ENCODE results near the gene BAAT. TPM values are rescaled to one million over a fixed set of nuclear protein-coding genes. Genes with fewer than 3 reads are reported as not detected.

Gene BAAT
- total and polyA plus RNA-seq, 9 of the 15 experiments (the other 6 are each of a cell fraction or from before 2014, with no cell fraction given): 0.17 to 0.76 (median 0.32) TPM

DNA sequence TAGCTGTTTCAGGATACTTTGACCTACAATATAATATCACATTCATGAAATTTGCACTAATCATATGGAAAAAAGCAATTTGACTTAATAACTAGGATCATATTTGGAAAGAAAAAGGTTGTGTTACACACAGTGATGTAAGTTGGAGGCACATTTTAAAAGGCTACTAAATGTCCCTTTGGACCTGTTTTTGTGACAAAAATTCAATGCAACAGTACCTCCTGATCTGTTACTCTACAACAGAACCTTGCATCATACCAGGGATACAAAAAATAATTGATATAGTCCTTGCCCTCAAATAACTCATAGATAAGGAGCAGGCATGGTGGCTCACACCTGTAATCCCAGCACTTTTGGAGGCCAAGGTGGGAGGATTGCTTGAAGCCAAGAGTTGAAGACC is 67.1 kb downstream of the BAAT start:
- Histone ChIP-seq H3K4me1 (replicated peaks in 1 of 2; ENCODE audit: control insufficient read depth in 2 of 2, insufficient read depth in 2 of 2, low read length in 2 of 2) (no peaks in the 10 kb centered on the region), H3K36me3 (ENCODE audit: control insufficient read depth, insufficient read depth, low read length) (no peaks in the 10 kb centered on the region), H3K9me3 (replicated peaks; ENCODE audit: control insufficient read depth, insufficient read depth, low read depth, low read length) (no peaks in the 10 kb centered on the region), H4K20me1 (replicated peaks; ENCODE audit: control insufficient read depth, insufficient read depth, low read length) (no peaks in the 10 kb centered on the region), H3K79me2 (ENCODE audit: control insufficient read depth, insufficient read depth, low read length) (no peaks in the 10 kb centered on the region), H3K9me1 (ENCODE audit: control insufficient read depth, insufficient read depth, low read length) (no peaks in the 10 kb centered on the region), H3K4me3 (no peak overlapping the region), H3K9ac (ENCODE audit: insufficient read depth in 1 of 2, low read depth in 2 of 2, low read length in 2 of 2) (no peak overlapping the region), H2AFZ (ENCODE audit: low read depth, low read length) (no peak overlapping the region), H3K27ac (ENCODE audit: extremely low read depth, low read depth, low read length) (no peak overlapping the region), H3K27me3 (ENCODE audit: control insufficient read depth in 2 of 2, insufficient read depth in 2 of 2, low read length in 2 of 2) (no peaks in the 10 kb centered on the region), H3K4me2 (ENCODE audit: insufficient read depth, low read length) (no peak overlapping the region)
- FAIRE-seq (no peak), ATAC-seq (no peak), DNase-seq (ENCODE audit: extremely low read depth in 1 of 4, low spot score in 3 of 4) (no peak)
- in situ Hi-C loops (cut with MboI) (no loop called here), intact Hi-C loops (cut with micrococcal nuclease) (no loop called here)
- ChIA-PET CTCF (ENCODE audit: low intra/inter-chr PET ratio) (no interaction called here), POLR2A (no interaction called here)
- no TSS peak for BruUV-seq (replicated peaks)
- TF ChIP-seq, protein P1, sequence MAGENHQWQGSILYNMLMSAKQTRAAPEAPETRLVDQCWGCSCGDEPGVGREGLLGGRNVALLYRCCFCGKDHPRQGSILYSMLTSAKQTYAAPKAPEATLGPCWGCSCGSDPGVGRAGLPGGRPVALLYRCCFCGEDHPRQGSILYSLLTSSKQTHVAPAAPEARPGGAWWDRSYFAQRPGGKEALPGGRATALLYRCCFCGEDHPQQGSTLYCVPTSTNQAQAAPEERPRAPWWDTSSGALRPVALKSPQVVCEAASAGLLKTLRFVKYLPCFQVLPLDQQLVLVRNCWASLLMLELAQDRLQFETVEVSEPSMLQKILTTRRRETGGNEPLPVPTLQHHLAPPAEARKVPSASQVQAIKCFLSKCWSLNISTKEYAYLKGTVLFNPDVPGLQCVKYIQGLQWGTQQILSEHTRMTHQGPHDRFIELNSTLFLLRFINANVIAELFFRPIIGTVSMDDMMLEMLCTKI (IDR thresholded peaks at IDR 0.05; ENCODE audit: partially characterized antibody): no peak
- TF ChIP-seq ZNF584 (CRISPR knock-in tag; IDR thresholded peaks at IDR 0.05; ENCODE audit: low read depth) (no peak), NR4A1 (CRISPR knock-in tag; IDR thresholded peaks at IDR 0.05) (no peak), NR4A1 (tag; IDR thresholded peaks at IDR 0.05) (no peak), SAFB (IDR thresholded peaks at IDR 0.05; ENCODE audit: borderline replicate concordance, low read depth, low read length) (no peak), CEBPB (tag; IDR thresholded peaks at IDR 0.05) (no peak), CCAR2 (IDR thresholded peaks at IDR 0.05; ENCODE audit: low read depth, low read length) (no peak), SNRNP70 (optimal IDR thresholded peaks at IDR 0.05; ENCODE audit: low read depth, low read length) (no peak), E2F6 (IDR thresholded peaks at IDR 0.05; ENCODE audit: borderline replicate concordance in 1 of 2, extremely low read depth in 1 of 2, insufficient read depth in 1 of 2, insufficient read length in 1 of 2, low read depth in 1 of 2, low read length in 1 of 2, poor library complexity in 1 of 2, severe bottlenecking in 1 of 2) (no peak), XRCC5 (IDR thresholded peaks at IDR 0.05; ENCODE audit: low read depth, low read length) (no peak), TBP (optimal IDR thresholded peaks at IDR 0.05; ENCODE audit: low read depth, low read length) (no peak), ZNF583 (CRISPR knock-in tag; IDR thresholded peaks at IDR 0.05) (no peak), ZNF695 (CRISPR knock-in tag; IDR thresholded peaks at IDR 0.05) (no peak), NBN (IDR thresholded peaks at IDR 0.05; ENCODE audit: low read depth) (no peak), XRCC4 (IDR thresholded peaks at IDR 0.05; ENCODE audit: extremely low read depth, insufficient read depth, insufficient read length) (no peak)
- TF ChIP-seq, protein P2, sequence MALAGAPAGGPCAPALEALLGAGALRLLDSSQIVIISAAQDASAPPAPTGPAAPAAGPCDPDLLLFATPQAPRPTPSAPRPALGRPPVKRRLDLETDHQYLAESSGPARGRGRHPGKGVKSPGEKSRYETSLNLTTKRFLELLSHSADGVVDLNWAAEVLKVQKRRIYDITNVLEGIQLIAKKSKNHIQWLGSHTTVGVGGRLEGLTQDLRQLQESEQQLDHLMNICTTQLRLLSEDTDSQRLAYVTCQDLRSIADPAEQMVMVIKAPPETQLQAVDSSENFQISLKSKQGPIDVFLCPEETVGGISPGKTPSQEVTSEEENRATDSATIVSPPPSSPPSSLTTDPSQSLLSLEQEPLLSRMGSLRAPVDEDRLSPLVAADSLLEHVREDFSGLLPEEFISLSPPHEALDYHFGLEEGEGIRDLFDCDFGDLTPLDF (CRISPR knock-in tag; IDR thresholded peaks at IDR 0.05): no peak
- TF ChIP-seq, protein P3, sequence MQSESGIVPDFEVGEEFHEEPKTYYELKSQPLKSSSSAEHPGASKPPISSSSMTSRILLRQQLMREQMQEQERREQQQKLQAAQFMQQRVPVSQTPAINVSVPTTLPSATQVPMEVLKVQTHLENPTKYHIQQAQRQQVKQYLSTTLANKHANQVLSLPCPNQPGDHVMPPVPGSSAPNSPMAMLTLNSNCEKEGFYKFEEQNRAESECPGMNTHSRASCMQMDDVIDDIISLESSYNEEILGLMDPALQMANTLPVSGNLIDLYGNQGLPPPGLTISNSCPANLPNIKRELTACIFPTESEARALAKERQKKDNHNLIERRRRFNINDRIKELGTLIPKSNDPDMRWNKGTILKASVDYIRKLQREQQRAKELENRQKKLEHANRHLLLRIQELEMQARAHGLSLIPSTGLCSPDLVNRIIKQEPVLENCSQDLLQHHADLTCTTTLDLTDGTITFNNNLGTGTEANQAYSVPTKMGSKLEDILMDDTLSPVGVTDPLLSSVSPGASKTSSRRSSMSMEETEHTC (IDR thresholded peaks at IDR 0.05): no peak
- TF ChIP-seq, protein P4, sequence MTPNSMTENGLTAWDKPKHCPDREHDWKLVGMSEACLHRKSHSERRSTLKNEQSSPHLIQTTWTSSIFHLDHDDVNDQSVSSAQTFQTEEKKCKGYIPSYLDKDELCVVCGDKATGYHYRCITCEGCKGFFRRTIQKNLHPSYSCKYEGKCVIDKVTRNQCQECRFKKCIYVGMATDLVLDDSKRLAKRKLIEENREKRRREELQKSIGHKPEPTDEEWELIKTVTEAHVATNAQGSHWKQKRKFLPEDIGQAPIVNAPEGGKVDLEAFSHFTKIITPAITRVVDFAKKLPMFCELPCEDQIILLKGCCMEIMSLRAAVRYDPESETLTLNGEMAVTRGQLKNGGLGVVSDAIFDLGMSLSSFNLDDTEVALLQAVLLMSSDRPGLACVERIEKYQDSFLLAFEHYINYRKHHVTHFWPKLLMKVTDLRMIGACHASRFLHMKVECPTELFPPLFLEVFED (CRISPR knock-in tag; conservative IDR thresholded peaks at IDR 0.05): no peak

Measured in K562 (cell line).